ENCODE data around the gene MRPS34.
A peak's percentile ranks its signal among the peaks of the same experiment; 100 is the strongest.
"Not testable (repeated sequence)": the region's sequence is repeated elsewhere in the genome, so short reads cannot be mapped to it uniquely, and the experiment has no call there.

MRPS34 gene

GRCh38 chr16:1740781-1741490 is 32.0 kb downstream of the MRPS34 start:
- Histone ChIP-seq H3K27ac (no peak overlapping the region), H3K4me3 (no peak overlapping the region)

GRCh38 chr16:1740234-1740633 is 32.7 kb downstream of the MRPS34 start:
- H3K4me3 ChIP-seq = no peak overlapping the region
- no peak overlapping the region for H3K27ac ChIP-seq

GRCh38 chr16:1734816-1735215 is 38.1 kb downstream of the MRPS34 start:
- H3K27ac ChIP-seq = no peak overlapping the region
- H3K4me3 ChIP-seq = no peak overlapping the region

DNA sequence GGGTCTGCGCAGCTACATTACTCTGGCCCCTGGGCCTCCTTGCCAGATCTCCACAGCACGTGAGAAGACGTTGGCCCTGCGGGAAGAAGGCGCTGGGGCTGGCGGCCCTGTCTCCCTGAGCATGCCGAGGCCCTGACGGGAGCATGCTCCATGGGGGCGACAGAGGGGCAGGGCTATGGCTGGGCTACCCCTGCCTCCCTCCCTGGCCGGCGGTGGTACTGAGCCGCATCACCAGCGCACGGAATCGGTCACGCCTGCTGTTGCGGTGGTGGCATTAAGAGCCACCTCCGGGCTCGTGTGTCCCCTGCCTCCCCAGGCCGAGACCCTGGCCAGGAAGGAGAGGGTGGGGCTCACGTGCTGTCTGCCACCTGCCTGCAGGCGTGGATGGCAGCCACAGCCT is 38.8 kb downstream of the MRPS34 start:
- no peak overlapping the region for H3K27ac ChIP-seq

GRCh38 chr16:1732551-1732987 is 40.4 kb downstream of the MRPS34 start:
- not testable (repeated sequence) for H3K4me3 ChIP-seq
- H3K27ac ChIP-seq = peak overlapping the region in 1 of 21 experiments; percentile 6

More for the DNA sequence above, 38.8 kb downstream of the MRPS34 start:
- no peak overlapping the region for H3K4me3 ChIP-seq

DNA sequence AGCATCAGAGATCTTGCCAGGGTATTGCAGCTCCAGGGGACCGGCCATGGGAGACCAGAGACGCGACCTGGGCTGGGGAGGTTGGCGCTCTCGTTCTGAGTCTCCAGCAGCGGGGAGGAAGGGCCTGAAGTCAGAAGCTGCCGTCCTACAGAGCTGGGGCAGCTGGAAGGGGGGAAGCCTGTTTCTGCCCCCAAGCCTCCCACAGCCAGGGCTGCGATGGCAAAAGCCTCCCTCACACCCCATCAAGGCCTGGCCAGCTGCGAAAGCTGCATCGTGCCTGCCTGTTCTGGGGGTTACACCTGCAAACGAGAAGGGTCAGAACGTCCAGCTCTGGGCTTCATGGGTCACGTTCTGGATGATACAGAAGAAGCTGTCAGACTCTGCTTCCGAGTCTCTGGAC is 40.9 kb downstream of the MRPS34 start:
- Histone ChIP-seq H3K4me3 (no peak overlapping the region), H3K27ac (peak overlapping the region in 2 of 21 experiments; percentile 1 to 50)

DNA sequence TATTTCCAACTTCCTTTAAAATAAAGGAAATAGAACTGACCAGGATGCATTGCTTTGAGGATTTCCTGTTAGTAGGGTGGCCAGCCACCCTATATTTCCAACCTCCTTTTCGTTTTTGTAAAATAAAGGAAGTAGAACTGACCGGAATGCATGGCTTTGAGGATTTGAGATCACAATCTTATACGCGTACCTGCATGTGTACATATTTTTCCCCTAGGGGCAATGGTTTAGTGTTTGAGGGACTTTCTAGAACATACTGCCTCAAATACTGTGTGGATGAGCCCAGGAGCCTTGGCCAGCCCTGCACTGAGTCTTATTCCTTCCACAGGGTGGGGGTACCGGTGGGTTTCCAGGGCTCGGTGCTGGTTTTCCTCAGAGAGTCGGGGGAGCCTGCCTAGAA is 41.3 kb downstream of the MRPS34 start:
- Histone ChIP-seq H3K27ac (peak overlapping the region in 2 of 21 experiments; percentile 1 to 50), H3K4me3 (no peak overlapping the region)

DNA sequence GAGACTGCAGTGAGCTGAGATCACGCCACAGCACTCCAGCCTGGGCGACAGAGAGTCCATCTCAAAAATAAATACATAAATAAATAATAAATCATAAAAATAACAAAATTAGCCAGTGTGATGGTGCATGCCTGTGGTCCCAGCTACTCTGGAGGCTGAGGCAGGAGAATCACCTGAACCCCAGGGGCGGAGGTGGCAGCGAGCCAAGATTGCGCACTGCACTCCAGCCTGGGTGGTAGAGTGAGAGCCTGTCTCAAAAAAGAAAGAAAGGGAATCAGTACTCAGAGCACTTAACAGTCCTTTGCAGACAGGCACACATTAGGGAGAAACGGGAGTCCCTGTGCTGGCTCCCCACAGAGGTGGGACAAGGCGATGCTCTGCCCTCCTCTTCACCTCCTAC is 41.9 kb downstream of the MRPS34 start:
- no peak overlapping the region for H3K4me3 ChIP-seq
- peak overlapping the region in 1 of 21 experiments; percentile 2 for H3K27ac ChIP-seq

DNA sequence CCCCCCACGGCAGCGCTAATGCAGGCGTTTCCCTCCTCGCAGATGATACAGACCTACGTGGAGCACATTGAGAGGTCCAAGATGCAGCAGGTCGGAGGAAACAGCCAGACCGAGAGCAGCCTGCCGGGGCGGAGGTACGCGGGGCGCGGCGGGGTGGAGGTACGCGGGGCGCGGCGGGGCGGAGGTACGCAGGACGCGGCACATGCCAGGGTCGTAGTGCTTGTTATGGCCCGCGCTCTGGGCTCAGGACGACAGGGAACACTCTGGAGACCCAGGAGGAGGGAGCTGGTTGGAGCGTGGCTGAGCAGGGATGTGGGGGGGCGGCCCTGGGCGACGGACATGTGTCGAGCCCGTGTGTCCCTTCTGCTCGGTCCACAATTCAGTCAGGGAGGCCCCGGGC is 43.5 kb downstream of the MRPS34 start:
- no peak overlapping the region for H3K4me3 ChIP-seq
- no peak overlapping the region for H3K27ac ChIP-seq

DNA sequence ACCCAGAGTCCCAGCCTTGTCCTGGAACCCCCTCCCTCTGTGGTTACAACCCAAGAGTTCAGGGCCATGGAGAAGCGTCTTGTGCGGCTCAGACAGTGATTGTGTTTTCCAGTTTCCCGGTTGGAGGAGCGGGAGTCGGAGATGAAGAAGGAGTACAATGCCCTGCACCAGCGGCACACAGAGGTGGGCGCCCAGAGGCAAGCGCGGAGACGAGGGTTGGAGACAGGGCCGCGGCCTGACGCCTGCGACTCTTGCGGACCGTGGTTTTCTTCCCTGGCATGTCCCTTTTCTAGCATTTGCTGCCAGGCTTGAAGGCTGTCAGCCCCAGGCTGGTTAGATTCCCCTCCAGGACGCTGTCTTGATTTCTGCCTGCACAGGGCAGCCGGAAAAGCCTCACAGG is 43.9 kb downstream of the MRPS34 start:
- Histone ChIP-seq H3K27ac (no peak overlapping the region), H3K4me3 (no peak overlapping the region)

DNA sequence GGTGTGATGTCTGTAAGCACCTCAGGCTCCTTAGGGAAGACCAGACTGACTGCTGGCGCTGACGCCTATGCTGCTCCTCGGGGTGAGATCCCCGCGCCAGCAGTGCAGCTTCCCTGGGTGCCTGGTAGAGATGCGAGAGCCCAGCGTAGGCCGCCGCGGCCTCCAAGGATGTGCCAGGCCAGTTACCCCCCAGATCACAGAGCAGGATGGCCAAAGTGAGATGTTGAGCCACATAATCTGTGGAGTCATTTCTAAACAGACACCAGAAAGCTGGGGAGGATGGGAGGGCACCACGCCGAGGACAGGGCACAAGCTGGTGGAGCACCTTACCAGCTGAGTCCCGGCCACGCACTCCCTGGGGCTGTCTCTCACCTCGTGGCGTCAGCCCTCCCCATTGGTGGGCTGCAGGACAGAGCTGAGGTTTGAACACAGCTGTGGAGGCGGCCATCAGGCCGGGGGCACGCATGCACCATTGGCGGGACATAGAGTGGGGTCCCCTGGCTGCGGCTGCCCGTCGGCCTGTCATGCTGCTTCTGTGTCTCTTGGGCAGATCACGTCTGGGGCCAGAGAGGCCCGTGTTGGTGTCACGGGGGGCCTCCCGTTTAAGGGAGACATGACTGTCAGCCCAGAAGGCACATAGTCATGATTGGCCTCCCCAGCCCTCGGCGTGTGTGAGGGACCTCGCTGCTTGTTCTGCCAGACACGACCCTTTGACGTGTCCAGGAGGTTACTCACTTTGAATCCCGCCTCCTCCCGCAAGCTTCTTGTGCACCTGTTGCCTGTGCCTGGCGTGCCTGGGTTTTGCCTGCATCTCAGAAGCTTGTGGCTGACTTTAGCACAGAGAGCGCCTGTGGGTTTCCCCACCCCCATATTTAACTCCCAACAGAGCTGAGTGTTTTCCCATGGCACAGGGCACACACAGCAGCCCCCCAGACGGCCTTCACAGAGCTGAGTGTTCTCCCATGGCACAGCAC is 45.0 kb downstream of the MRPS34 start:
- H3K4me3 ChIP-seq = no peak overlapping the region
- no peak overlapping the region for H3K27ac ChIP-seq

- Histone ChIP-seq H3K4me3 (no peak overlapping the region), H3K27ac (no peak overlapping the region)
Observed at GRCh38 chr16:1726661-1727502, 46.1 kb downstream of the MRPS34 start.

DNA sequence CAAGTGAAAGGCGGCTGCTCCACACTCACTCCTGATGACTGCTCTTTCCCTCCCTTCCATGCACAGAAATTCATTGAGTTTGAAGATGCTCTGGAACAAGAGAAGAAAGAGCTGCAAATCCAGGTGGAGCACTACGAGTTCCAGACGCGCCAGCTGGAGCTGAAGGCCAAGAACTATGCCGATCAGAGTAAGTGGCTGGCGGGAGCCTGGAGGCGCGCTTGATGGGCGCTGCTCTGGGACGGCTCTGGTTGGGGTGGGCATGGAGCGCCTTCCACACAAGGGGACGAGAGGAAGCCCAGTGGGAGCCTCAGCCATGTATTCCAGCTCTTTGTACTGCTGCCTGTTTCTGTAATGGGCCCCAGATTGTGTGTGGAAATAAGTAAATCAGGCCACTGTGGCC is 48.4 kb downstream of the MRPS34 start:
- H3K27ac ChIP-seq = no peak overlapping the region
- H3K4me3 ChIP-seq = no peak overlapping the region

- H3K27ac ChIP-seq = peak overlapping the region in 16 of 21 experiments; percentile 11 to 80 (median 64)
- no peak overlapping the region for H3K4me3 ChIP-seq
Observed at GRCh38 chr16:1723450-1724147, 49.3 kb downstream of the MRPS34 start.
